GM12864 (cell line): ENCODE measurements around the gene ERBB4.
"Not testable (repeated sequence)": the region's sequence is repeated elsewhere in the genome, so short reads cannot be mapped to it uniquely, and the experiment has no call there.

Source experiments
- DNase-seq: peaks from one replicate; pipeline ENCODE4 v3.0.0-alpha.2; 2011; ENCODE audit warnings: low read depth
- H3K4me3 ChIP-seq: 2 replicates; pipeline ENCODE4 v1.5.1; 2011; ENCODE audit warnings: mild to moderate bottlenecking, low read depth, low read length, control low read depth
- TF ChIP-seq, protein P1 (sequence below): IDR thresholded peaks from 2 replicates; pipeline ENCODE4 v1.5.1; 2011; ENCODE audit warnings: low read depth, mild to moderate bottlenecking, moderate library complexity, low read length, control low read depth, inconsistent platforms; ENCODE audit errors: missing control alignments

Gene ERBB4

GRCh38 chr2:211724933-211725332 is 813.7 kb downstream of the ERBB4 start:
- DNase-seq: no peak
- TF ChIP-seq, protein P1, sequence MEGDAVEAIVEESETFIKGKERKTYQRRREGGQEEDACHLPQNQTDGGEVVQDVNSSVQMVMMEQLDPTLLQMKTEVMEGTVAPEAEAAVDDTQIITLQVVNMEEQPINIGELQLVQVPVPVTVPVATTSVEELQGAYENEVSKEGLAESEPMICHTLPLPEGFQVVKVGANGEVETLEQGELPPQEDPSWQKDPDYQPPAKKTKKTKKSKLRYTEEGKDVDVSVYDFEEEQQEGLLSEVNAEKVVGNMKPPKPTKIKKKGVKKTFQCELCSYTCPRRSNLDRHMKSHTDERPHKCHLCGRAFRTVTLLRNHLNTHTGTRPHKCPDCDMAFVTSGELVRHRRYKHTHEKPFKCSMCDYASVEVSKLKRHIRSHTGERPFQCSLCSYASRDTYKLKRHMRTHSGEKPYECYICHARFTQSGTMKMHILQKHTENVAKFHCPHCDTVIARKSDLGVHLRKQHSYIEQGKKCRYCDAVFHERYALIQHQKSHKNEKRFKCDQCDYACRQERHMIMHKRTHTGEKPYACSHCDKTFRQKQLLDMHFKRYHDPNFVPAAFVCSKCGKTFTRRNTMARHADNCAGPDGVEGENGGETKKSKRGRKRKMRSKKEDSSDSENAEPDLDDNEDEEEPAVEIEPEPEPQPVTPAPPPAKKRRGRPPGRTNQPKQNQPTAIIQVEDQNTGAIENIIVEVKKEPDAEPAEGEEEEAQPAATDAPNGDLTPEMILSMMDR: no peak
- H3K4me3 ChIP-seq: no peak overlapping the region

- no peak overlapping the region for H3K4me3 ChIP-seq
- DNase-seq: no peak
- TF ChIP-seq, protein P1: no peak
Observed at GRCh38 chr2:211723398-211723797, 815.2 kb downstream of the ERBB4 start.

DNA sequence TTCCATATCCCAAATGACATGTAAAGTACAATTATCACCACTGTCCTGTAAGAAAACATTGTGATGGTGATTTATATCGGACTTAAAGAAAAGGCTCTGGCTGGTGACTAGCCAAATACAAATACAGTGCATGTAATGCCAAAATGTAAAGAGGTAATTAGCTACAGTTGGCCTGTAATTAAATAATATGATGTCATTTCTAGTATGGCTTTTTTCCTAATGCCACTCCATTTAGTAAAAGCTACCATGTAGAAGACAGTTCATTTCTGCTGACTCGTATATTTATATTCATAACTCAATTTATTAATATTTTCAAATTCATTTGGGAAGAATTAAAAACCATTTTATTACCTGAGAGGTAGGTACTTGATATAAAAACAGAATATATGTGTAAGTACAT is 815.7 kb downstream of the ERBB4 start:
- TF ChIP-seq, protein P1: no peak
- no peak for DNase-seq

GRCh38 chr2:211721874-211722273 is 816.7 kb downstream of the ERBB4 start:
- H3K4me3 ChIP-seq, DNase-seq: not testable (repeated sequence)

More for the DNA sequence above, 815.7 kb downstream of the ERBB4 start:
- H3K4me3 ChIP-seq: no peak overlapping the region

GRCh38 chr2:211709389-211709788 is 829.2 kb downstream of the ERBB4 start:
- no peak overlapping the region for H3K4me3 ChIP-seq
- TF ChIP-seq, protein P1: no peak
- no peak for DNase-seq

DNA sequence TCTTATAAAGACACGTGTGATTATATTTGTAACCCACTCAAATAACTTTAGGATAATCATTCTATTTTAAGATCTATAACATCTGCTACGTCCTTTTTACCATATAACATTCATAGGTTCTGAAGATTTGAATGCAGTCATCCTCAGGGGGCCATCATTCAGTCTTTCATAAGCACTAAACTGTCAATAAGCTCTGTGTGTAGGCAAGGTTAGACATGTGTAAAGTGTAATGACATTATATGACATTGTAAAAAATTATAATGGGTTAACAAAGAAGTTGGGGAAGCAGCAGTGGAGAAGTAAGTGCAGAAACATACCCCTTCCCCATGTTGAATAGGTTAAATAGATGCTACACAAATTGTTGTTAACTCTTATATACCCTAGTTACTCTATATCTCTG is 845.9 kb downstream of the ERBB4 start:
- TF ChIP-seq, protein P1: no peak
- no peak for DNase-seq
- H3K4me3 ChIP-seq: no peak overlapping the region

DNA sequence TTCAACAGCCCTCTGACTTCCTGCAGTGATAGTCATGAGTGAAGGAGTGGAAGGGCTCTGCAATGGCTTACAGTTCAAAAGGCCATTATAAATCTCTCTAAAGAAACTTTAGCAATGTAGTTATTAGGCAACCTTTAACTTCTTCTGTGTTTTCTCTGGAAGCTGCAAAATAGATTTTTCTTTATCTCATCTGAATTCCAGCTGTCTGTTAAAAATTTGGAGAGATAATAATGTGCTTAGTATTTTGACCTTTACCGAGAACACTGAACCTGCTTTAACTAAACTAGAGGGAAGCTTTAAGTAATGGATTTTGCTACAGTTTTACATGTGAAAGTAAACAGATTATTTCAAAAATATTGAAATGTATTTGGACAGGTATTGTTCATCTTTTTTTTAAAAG is 847.9 kb downstream of the ERBB4 start:
- no peak for DNase-seq
- TF ChIP-seq, protein P1: no peak
- H3K4me3 ChIP-seq: no peak overlapping the region

GRCh38 chr2:211688196-211688595 is 850.4 kb downstream of the ERBB4 start:
- TF ChIP-seq, protein P1: no peak
- no peak for DNase-seq
- no peak overlapping the region for H3K4me3 ChIP-seq
